GM12878 (cell line): ENCODE data around the gene ADA. TPM values are rescaled to one million over a fixed set of nuclear protein-coding genes. Genes with fewer than 3 reads are reported as not detected.

Source experiments
- EP300 ChIP-seq, 2 experiments: fragments of 150-350 bp in 1 of 2; IDR thresholded peaks; 2 replicates each; pipeline ENCODE4 v1.6.1; 2011 to 2012; ENCODE audit warnings: low read depth in 2 of 2, low read length in 2 of 2, borderline replicate concordance in 1 of 2, improper control_type of control experiment in 1 of 2, inconsistent platforms in 1 of 2; ENCODE audit not compliant: control insufficient read depth in 1 of 2
- ESRRA ChIP-seq: IDR thresholded peaks from 2 replicates; pipeline ENCODE4 v1.6.1; 2012; ENCODE audit warnings: mild to moderate bottlenecking, low read length, improper control_type of control experiment
- POLR2AphosphoS2 ChIP-seq: IDR thresholded peaks from 2 replicates; pipeline ENCODE4 v1.6.1; 2011; ENCODE audit warnings: low read depth, mild to moderate bottlenecking, low read length, improper control_type of control experiment, moderate library complexity
- SMC3 ChIP-seq: IDR thresholded peaks from 2 replicates; pipeline ENCODE4 v1.6.1; 2011; ENCODE audit warnings: low read length, improper control_type of control experiment, borderline replicate concordance
- TCF3 ChIP-seq: IDR thresholded peaks from 2 replicates; pipeline ENCODE4 v1.6.1; 2012; ENCODE audit warnings: low read depth, mild to moderate bottlenecking, low read length, borderline replicate concordance; ENCODE audit not compliant: insufficient read depth
- polyA plus RNA-seq, 11 experiments: library from polyadenylated mRNA; depleted of rRNA in 4 of 11; unstranded in 6 of 11; stranded (reverse) in 5 of 11; fragments of >200 nt; fragmentation: Nextera tagmentation in 4 of 11; fragmentation: Illumina TruSeq in 1 of 11; extraction: Ambion mirVana in 4 of 11; extraction: Trizol in 1 of 11; gene quantifications; 1 replicate in 1 of 11; 2 replicates in 10 of 11; pipeline versions ENCODE4 v1.2.1 to v1.2.3, GENCODE V29; 2011 to 2016; ENCODE audit warnings: inconsistent platforms in 2 of 11, missing spikeins in 2 of 11, low read depth in 1 of 11
- total RNA-seq, 4 experiments: library from RNA; depleted of rRNA in 3 of 4; stranded (reverse); fragments of >200 nt in 3 of 4; fragmentation: Illumina TruSeq in 1 of 4; extraction: Trizol in 1 of 4; gene quantifications; 2 replicates each; pipeline versions ENCODE4 v1.2.1 to v1.2.3, GENCODE V29; 2013 to 2021
- TF ChIP-seq, protein P1 (sequence below): fragments of 450-650 bp; IDR thresholded peaks from 2 replicates; pipeline ENCODE4 v1.6.1; 2018; ENCODE audit warnings: borderline replicate concordance, mild to moderate bottlenecking; ENCODE audit not compliant: partially characterized antibody
- TF ChIP-seq, protein P2 (sequence below): IDR thresholded peaks from 2 replicates; pipeline ENCODE4 v1.6.1; 2012; ENCODE audit warnings: low read depth, low read length, improper control_type of control experiment
- TF ChIP-seq, protein P3 (sequence below): fragments of 450-650 bp; IDR thresholded peaks from 2 replicates; pipeline ENCODE4 v1.6.1; 2017; ENCODE audit warnings: mild to moderate bottlenecking
- TF ChIP-seq, protein P4 (sequence below): fragments of 450-650 bp; IDR thresholded peaks from 2 replicates; pipeline ENCODE4 v1.6.1; 2017; ENCODE audit warnings: mild to moderate bottlenecking, moderate library complexity

The ADA gene
- total and polyA plus RNA-seq, 10 of the 15 experiments (the other 5 are each of a cell fraction or from before 2014, with no cell fraction given), result 40.9 to 217 (median 90.8) TPM

DNA sequence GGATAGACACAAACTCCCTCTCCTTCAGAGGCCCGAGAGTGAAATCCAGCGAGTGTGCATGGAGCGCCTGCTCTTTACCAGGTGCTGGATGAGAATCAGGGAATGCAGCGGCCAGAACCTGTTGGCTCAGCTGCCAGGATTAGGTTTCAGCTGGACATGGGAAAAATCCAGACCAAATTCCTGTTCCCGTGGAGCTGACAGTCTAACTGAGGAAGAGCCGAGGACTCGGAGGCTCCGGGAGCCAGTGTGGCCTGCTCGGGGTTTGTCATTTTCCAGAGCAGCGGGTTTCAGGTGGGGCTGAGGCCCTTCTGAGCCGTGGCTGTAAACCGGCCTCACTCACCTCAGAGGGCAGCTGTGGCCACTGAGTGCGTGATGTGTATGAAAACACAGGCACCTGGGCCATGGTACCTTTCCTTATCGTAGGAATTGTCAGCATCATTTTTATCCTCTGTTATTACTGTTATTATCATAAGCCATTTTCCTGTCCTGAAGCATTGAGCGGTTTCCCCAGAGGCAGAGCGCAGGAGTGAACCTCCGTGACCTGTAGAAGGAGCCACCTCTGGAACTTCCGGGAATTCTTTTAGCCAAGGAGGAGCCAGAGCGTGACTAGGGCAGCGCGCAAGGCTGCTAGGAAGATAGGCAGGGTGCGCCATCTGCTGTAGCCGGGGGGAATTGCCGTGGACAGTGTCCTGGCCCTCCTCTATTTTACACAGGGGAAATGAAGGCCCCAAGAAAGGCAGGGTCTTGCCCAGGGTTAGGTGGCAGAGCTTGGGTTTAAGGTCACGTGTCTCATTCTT lies 41.8 kb downstream of the ADA start (continued):
- TF ChIP-seq EP300 (IDR thresholded peaks at IDR 0.05; ENCODE audit: borderline replicate concordance in 1 of 2, control insufficient read depth in 1 of 2, low read depth in 2 of 2, low read length in 2 of 2), result no peak
- peak; percentile 99 for TF ChIP-seq SMC3
- TF ChIP-seq, protein P1, sequence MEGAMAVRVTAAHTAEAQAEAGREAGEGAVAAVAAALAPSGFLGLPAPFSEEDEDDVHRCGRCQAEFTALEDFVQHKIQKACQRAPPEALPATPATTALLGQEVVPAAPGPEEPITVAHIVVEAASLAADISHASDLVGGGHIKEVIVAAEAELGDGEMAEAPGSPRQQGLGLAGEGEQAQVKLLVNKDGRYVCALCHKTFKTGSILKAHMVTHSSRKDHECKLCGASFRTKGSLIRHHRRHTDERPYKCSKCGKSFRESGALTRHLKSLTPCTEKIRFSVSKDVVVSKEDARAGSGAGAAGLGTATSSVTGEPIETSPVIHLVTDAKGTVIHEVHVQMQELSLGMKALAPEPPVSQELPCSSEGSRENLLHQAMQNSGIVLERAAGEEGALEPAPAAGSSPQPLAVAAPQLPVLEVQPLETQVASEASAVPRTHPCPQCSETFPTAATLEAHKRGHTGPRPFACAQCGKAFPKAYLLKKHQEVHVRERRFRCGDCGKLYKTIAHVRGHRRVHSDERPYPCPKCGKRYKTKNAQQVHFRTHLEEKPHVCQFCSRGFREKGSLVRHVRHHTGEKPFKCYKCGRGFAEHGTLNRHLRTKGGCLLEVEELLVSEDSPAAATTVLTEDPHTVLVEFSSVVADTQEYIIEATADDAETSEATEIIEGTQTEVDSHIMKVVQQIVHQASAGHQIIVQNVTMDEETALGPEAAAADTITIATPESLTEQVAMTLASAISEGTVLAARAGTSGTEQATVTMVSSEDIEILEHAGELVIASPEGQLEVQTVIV, result peak; percentile 47
- 0 out of 2 replicates have a peak, but pooled peaks have one; percentile 62 for TF ChIP-seq ESRRA
- TF ChIP-seq POLR2AphosphoS2, result no peak
- TF ChIP-seq, protein P2, sequence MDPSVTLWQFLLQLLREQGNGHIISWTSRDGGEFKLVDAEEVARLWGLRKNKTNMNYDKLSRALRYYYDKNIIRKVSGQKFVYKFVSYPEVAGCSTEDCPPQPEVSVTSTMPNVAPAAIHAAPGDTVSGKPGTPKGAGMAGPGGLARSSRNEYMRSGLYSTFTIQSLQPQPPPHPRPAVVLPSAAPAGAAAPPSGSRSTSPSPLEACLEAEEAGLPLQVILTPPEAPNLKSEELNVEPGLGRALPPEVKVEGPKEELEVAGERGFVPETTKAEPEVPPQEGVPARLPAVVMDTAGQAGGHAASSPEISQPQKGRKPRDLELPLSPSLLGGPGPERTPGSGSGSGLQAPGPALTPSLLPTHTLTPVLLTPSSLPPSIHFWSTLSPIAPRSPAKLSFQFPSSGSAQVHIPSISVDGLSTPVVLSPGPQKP, result peak; percentile 62; the same call in 1 of the 2 replicates
- TF ChIP-seq TCF3, result no peak
- TF ChIP-seq, protein P3, sequence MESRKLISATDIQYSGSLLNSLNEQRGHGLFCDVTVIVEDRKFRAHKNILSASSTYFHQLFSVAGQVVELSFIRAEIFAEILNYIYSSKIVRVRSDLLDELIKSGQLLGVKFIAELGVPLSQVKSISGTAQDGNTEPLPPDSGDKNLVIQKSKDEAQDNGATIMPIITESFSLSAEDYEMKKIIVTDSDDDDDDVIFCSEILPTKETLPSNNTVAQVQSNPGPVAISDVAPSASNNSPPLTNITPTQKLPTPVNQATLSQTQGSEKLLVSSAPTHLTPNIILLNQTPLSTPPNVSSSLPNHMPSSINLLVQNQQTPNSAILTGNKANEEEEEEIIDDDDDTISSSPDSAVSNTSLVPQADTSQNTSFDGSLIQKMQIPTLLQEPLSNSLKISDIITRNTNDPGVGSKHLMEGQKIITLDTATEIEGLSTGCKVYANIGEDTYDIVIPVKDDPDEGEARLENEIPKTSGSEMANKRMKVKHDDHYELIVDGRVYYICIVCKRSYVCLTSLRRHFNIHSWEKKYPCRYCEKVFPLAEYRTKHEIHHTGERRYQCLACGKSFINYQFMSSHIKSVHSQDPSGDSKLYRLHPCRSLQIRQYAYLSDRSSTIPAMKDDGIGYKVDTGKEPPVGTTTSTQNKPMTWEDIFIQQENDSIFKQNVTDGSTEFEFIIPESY, result no peak
- TF ChIP-seq, protein P4, sequence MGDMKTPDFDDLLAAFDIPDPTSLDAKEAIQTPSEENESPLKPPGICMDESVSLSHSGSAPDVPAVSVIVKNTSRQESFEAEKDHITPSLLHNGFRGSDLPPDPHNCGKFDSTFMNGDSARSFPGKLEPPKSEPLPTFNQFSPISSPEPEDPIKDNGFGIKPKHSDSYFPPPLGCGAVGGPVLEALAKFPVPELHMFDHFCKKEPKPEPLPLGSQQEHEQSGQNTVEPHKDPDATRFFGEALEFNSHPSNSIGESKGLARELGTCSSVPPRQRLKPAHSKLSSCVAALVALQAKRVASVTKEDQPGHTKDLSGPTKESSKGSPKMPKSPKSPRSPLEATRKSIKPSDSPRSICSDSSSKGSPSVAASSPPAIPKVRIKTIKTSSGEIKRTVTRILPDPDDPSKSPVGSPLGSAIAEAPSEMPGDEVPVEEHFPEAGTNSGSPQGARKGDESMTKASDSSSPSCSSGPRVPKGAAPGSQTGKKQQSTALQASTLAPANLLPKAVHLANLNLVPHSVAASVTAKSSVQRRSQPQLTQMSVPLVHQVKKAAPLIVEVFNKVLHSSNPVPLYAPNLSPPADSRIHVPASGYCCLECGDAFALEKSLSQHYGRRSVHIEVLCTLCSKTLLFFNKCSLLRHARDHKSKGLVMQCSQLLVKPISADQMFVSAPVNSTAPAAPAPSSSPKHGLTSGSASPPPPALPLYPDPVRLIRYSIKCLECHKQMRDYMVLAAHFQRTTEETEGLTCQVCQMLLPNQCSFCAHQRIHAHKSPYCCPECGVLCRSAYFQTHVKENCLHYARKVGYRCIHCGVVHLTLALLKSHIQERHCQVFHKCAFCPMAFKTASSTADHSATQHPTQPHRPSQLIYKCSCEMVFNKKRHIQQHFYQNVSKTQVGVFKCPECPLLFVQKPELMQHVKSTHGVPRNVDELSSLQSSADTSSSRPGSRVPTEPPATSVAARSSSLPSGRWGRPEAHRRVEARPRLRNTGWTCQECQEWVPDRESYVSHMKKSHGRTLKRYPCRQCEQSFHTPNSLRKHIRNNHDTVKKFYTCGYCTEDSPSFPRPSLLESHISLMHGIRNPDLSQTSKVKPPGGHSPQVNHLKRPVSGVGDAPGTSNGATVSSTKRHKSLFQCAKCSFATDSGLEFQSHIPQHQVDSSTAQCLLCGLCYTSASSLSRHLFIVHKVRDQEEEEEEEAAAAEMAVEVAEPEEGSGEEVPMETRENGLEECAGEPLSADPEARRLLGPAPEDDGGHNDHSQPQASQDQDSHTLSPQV, result 0 out of 2 replicates have a peak, but pooled peaks have one; percentile 71
